Breast epithelium (tissue), 3 donors: ENCODE results near the gene PRPF39.

Experiments
- POLR2A ChIP-seq: fragments of 450-650 bp; IDR thresholded peaks from one replicate; pipeline ENCODE4 v1.6.1; 2016; ENCODE audit warnings: antibody characterized with exemption, mild to moderate bottlenecking, moderate library complexity
- POLR2AphosphoS5 ChIP-seq, 3 donors: sonication (generic); formaldehyde crosslinking; IDR thresholded peaks; one replicate each; pipeline ENCODE4 v1.6.1; 2017; ENCODE audit warnings: antibody characterized with exemption in 3 of 3
- TF ChIP-seq, protein P1 (sequence below), 3 donors: fragments of 450-650 bp; IDR thresholded peaks; one replicate each; pipeline ENCODE4 v1.5.1; 2016 to 2017; ENCODE audit warnings: antibody characterized with exemption in 3 of 3, mild to moderate bottlenecking in 3 of 3, moderate library complexity in 3 of 3

DNA sequence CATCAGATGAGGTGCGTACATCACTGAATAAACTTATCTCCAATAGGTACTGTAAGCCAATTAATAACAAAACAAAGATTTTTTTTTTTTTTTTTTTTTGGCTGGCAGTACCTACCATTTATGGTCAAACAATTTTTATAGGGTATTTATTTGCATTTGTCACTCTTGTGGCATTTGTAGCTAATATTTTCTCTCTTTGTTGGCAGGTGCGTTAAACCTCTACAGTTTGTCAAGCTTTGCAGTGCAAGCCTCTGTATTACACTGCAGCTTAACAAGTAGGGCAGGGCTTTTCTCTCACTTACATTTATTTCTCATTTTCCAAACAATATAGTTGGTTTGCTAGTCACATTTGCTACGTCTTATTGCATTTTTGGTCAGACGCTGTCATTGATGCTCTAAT, 12.3 kb downstream of the PRPF39 start:
- TF ChIP-seq, protein P1, sequence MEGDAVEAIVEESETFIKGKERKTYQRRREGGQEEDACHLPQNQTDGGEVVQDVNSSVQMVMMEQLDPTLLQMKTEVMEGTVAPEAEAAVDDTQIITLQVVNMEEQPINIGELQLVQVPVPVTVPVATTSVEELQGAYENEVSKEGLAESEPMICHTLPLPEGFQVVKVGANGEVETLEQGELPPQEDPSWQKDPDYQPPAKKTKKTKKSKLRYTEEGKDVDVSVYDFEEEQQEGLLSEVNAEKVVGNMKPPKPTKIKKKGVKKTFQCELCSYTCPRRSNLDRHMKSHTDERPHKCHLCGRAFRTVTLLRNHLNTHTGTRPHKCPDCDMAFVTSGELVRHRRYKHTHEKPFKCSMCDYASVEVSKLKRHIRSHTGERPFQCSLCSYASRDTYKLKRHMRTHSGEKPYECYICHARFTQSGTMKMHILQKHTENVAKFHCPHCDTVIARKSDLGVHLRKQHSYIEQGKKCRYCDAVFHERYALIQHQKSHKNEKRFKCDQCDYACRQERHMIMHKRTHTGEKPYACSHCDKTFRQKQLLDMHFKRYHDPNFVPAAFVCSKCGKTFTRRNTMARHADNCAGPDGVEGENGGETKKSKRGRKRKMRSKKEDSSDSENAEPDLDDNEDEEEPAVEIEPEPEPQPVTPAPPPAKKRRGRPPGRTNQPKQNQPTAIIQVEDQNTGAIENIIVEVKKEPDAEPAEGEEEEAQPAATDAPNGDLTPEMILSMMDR (IDR thresholded peaks at IDR 0.05), result no peak
- TF ChIP-seq POLR2A, result no peak
- TF ChIP-seq POLR2AphosphoS5 (IDR thresholded peaks at IDR 0.05), result no peak
